Psoas muscle (tissue), 8 donors: Measurements from ENCODE around the gene PNMA6E. TPM values are rescaled to one million over a fixed set of nuclear protein-coding genes. Genes with fewer than 3 reads are reported as not detected.
"Not testable (repeated sequence)": the region's sequence is repeated elsewhere in the genome, so short reads cannot be mapped to it uniquely, and the experiment has no call there.

Experiments used
- ATAC-seq, 4 donors: fragments of 200-7000 bp; cut with Tn5 transposase; one replicate each; pipeline ENCODE4 v1.9.1; 2020; ENCODE audit warnings: moderate library complexity in 3 of 4, mild to moderate bottlenecking in 2 of 4
- DNase-seq, 2 donors: peaks; one replicate each; pipeline ENCODE4 v3.0.0-alpha.2; 2020
- H3K27ac ChIP-seq: fragments of 200-600 bp; one replicate; pipeline ENCODE4 v1.8.0; 2022
- H3K27me3 ChIP-seq, 3 donors: fragments of 200-600 bp in 1 of 3; one replicate each; pipeline versions ENCODE4 v1.6.1 to v1.8.0; 2013 to 2022; ENCODE audit warnings: low read length in 2 of 3, mild to moderate bottlenecking in 2 of 3, moderate library complexity in 1 of 3; ENCODE audit not compliant: insufficient read depth in 3 of 3
- H3K36me3 ChIP-seq, 2 donors: fragments of 200-600 bp in 1 of 2; one replicate each; pipeline versions ENCODE4 v1.6.1 to v1.8.0; 2013 to 2022; ENCODE audit warnings: low read depth in 1 of 2, mild to moderate bottlenecking in 1 of 2, moderate library complexity in 1 of 2; ENCODE audit not compliant: insufficient read depth in 1 of 2
- H3K4me1 ChIP-seq: fragments of 200-600 bp; one replicate; pipeline ENCODE4 v1.8.0; 2022
- H3K4me3 ChIP-seq: fragments of 200-600 bp; one replicate; pipeline ENCODE4 v1.8.0; 2022; ENCODE audit warnings: mild to moderate bottlenecking
- H3K9me3 ChIP-seq: fragments of 200-600 bp; one replicate; pipeline ENCODE4 v1.8.0; 2022
- CTCF ChIP-seq: fragments of 200-600 bp; IDR thresholded peaks from one replicate; pipeline ENCODE4 v1.8.0; 2022; ENCODE audit warnings: antibody characterized with exemption
- WGBS, 3 donors: extraction: QIAGEN DNeasy Blood & Tissue Kit; methylation state at CpG; one replicate each; pipeline versions ENCODE4 v1.1.6 to v1.1.7; 2013; 5-methylcytosine and 5-hydroxymethylcytosine counted together
- intact Hi-C, 2 donors: fragments of 100-400 bp; cut with DNase I; formaldehyde crosslinking; loops; one replicate each; pipeline versions ENCODE4 v1.11.0 to v1.14.2; 2022
- polyA plus RNA-seq, 3 donors: library from polyadenylated mRNA; stranded (reverse); fragments of 200-250 nt; gene quantifications; one replicate each; pipeline ENCODE4 v1.2.3, GENCODE V29; 2013
- total RNA-seq, 4 donors: library from RNA; stranded (reverse); fragmentation: NEBNext Ultra II Directional in 2 of 4; extraction: Animal tissue kit (Norgen Biotek cat#: 25700) in 2 of 4; gene quantifications; one replicate each; pipeline versions ENCODE4 v1.2.1 to v1.2.4, GENCODE V29; 2021 to 2023
- donor health status: healthy with polysubstance abuse.
- donor health status: DM: no; HTN: no; CAD: no; lungs with moderate emphysema.
- donor health status: Bipolar disorder and iron deficiency.
- donor health status: healthy.
- donor health status: DM: yes; HTN: yes; CAD: no.
- donor health status: DM: no; HTN: no; CAD: no.
- donor health status: DM: no; HTN: no; CAD: no.
- donor health status: DM: yes; HTN: yes; CAD: no.

The PNMA6E gene
- total and polyA plus RNA-seq, 7 donors = not detected

DNA sequence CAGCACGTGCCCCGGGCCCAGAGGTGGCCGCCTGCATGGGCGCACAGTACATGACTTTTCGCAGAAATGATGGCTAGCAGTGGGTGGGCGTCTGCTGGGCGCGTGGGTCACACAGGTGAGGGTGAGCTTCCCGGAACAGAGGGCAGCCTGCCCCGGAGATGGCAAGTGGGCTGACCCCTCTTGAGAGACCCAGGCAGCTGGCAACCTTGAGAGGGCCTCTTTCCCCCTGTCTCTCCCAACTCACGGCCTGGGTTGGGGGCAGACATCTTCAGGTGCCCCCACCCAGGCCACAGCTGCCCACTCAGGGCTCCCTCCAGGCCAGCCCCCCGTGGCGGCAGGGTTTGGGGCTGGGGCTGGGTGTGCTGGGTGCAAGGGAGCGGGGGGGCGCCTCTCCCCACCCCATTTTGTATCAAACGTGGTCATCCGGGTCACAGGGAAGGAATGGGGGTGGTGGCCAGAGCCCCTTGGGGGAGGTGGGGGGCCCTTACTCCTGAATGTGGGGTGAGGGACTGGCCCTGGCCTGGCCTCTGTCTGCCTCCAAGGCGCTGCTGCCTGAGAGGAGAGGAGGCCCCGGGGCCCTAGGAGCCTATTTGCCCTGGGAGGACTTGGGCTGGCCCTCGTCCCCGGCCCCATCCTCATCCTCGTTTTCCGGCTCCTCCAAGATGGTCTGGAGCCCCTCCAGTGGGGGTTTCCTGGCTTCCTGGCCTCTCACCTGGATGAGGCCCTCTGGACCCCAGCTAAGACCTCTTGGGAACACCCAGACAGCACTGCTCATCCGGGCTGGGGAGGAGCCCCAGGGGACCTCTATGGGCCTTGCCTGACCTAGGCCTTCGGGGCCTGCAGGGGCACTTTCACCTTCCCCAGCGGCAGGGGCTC is 4.6 kb downstream of the PNMA6E start:
- intact Hi-C loops = no loop called here
- no peaks in the 10 kb centered on the region for H3K4me1 ChIP-seq
- H3K4me3 ChIP-seq = no peak overlapping the region
- DNase-seq = no peak
- 78 to 86% (median 84%) methylated on average over 15 to 26 of the region's 26 CpGs for WGBS, 3 donors
- no peak overlapping the region for H3K27ac ChIP-seq
- H3K27me3 ChIP-seq = peaks cover 0 to 18% (median 0%) of the 10 kb centered on the region in 3 donors
- ATAC-seq = no peak
- no peak for TF ChIP-seq CTCF
- no peaks in the 10 kb centered on the region for H3K36me3 ChIP-seq
- no peaks in the 10 kb centered on the region for H3K9me3 ChIP-seq

DNA sequence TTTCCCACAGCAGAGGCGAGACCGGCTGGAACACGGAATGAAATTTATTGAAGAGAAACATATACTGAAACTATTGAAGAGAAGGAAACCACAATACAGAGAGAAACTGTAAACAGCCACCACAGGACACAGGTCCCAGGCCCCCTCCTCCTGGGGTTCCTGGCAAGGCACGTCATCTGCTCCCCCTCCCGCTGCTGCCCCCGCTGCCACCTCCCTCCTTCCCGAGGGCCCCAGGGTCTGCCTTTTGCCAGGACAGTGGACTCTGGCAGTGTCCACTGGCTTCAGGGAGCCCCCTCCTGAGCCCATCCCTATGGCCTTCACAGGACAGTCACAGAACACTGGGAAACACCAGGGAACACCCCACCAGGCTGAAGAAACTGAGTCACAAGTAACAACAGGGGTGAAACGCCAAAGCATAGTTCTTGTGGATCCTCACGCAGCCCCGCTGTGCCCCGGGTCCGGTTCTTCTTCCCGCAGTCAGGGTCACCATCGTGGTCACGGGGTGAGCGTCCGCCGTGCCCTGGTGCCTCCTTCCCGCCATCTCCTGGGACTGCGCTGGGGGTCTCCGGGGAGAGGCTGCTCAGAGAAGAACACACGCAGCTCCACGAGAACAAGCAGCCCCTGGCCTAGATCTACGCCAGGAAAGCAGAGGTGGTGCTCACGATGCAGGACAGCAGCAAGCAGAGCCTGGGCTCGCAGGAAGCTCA is 5.4 kb downstream of the PNMA6E start:
- 85 to 89% (median 88%) methylated on average over 16 to 26 of the region's 26 CpGs for WGBS, 3 donors
- Histone ChIP-seq H3K36me3 (no peaks in the 10 kb centered on the region), H3K4me1 (no peaks in the 10 kb centered on the region), H3K27me3 (peaks cover 0 to 18% (median 0%) of the 10 kb centered on the region in 3 donors), H3K4me3 (no peak overlapping the region), H3K27ac (no peak overlapping the region), H3K9me3 (no peaks in the 10 kb centered on the region)
- TF ChIP-seq CTCF = no peak
- intact Hi-C loops = no loop called here
- no peak for ATAC-seq
- no peak for DNase-seq

GRCh38 chrX:153394612-153395011 is 6.5 kb downstream of the PNMA6E start:
- Histone ChIP-seq H3K9me3 (no peaks in the 10 kb centered on the region), H3K4me1 (no peaks in the 10 kb centered on the region), H3K4me3 (no peak overlapping the region), H3K27ac (no peak overlapping the region), H3K27me3 (peaks cover 0 to 18% (median 0%) of the 10 kb centered on the region in 3 donors), H3K36me3 (no peaks in the 10 kb centered on the region)
- 64 to 77% (median 76%) methylated on average over 13 of the region's 13 CpGs for WGBS, 3 donors
- intact Hi-C loops = no loop called here
- TF ChIP-seq CTCF = no peak
- DNase-seq (no peak), ATAC-seq (no peak)

DNA sequence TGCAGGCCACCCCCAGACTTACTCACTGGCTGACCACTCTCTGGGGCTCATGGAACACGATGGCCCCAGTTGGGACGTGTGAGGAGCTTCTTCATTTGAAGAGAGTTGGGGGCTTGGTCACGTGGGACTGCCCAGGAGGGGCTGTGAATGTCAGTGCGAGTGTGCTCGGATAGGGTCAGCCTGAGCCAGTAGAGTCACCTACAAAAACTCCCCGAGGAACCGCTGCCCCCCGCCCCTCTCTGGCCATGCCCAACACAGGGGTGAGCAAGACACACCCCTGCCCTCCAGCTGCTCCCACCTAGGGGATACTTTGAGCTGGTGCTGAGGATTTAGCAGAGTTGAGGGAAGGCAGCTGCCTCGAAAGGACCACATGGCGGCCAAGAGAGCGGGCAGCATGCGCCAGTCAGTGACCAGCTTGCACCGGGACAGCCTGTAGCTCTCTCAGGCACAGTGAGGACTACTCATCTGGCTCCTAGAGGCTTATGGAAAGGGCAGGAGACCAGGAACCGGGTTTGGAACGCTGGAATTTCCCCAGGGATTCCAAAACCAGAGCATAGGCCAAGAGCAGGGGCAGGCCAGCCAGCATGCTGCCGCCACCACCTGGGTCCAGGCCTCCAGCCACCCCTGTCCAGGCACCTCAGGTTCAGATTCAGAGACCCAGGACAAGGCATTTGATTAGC is 8.4 kb downstream of the PNMA6E start:
- H3K27ac ChIP-seq = no peak overlapping the region
- no peaks in the 10 kb centered on the region for H3K9me3 ChIP-seq
- ATAC-seq (no peak), DNase-seq (no peak)
- WGBS, 3 donors = 79 to 84% (median 80%) methylated on average over 12 to 16 of the region's 16 CpGs
- H3K27me3 ChIP-seq = peaks cover 0 to 13% (median 0%) of the 10 kb centered on the region in 3 donors
- H3K36me3 ChIP-seq = no peaks in the 10 kb centered on the region
- intact Hi-C loops = no loop called here
- no peak for TF ChIP-seq CTCF
- H3K4me1 ChIP-seq = no peaks in the 10 kb centered on the region
- H3K4me3 ChIP-seq = no peak overlapping the region

- H3K36me3 ChIP-seq, H3K4me3 ChIP-seq, H3K27ac ChIP-seq, DNase-seq, ATAC-seq, H3K9me3 ChIP-seq, intact Hi-C loops, H3K27me3 ChIP-seq, H3K4me1 ChIP-seq: not testable (repeated sequence)
- 96 to 98% (median 97%) methylated on average over 5 to 6 of the region's 6 CpGs for WGBS, 3 donors
Observed at GRCh38 chrX:153389460-153389768, 11.7 kb downstream of the PNMA6E start.
